ENCODE measurements around the gene YBX1. TPM values are rescaled to one million over a fixed set of nuclear protein-coding genes. Genes with fewer than 3 reads are reported as not detected.

The YBX1 gene
- total RNA-seq, 4 donors from 2014 or later, result 861 to 1,251 (median 1,022) TPM

GRCh38 chr1:42682739-42683531, 717 bp downstream of the YBX1 start:
- intact Hi-C loops (cut with DNase I; ENCODE audit: low total_unique reads), result loop anchor here (1.0 to 10.0 kb wide), 6 partner anchors 25 to 648 kb away; partner anchors contain the start of genes C1orf50, CCDC30, FOXJ3 and P3H1
- DNase-seq (peak; percentile 53 to 64), ATAC-seq (peak; percentile 32 to 59)
- in situ Hi-C loops (cut with MboI; ENCODE audit: low sequenced_read_pairs in 4 of 4), result loop anchor here in 1 of 4 donors (10.0 kb wide), 1 partner anchor 82 kb away; the partner anchor contains the start of genes C1orf50 and P3H1
- peak overlapping the region; percentile 72 to 92 (median 86) for H3K4me3 ChIP-seq
- no peaks in the 10 kb centered on the region for H3K27me3 ChIP-seq
- H3K9me3 ChIP-seq, result no peaks in the 10 kb centered on the region
- peaks cover 0 to 6% of the 10 kb centered on the region in 2 donors for H3K36me3 ChIP-seq
- H3K27ac ChIP-seq, result peak overlapping the region; percentile 97 to 98 (median 98)
- H3K4me1 ChIP-seq, result peaks cover 51 to 53% of the 10 kb centered on the region in 2 donors
- TF ChIP-seq POLR2A (IDR thresholded peaks at IDR 0.05) (peak; percentile 52 to 59), CTCF (IDR thresholded peaks at IDR 0.05 in 4 of 5, conservative IDR thresholded peaks at IDR 0.05 in 1 of 5) (no peak)

GRCh38 chr1:42684139-42684538, 1.9 kb downstream of the YBX1 start:
- no peak for ATAC-seq
- TF ChIP-seq POLR2A (IDR thresholded peaks at IDR 0.05) (no peak), CTCF (IDR thresholded peaks at IDR 0.05 in 4 of 5, conservative IDR thresholded peaks at IDR 0.05 in 1 of 5) (no peak)
- intact Hi-C loops (cut with DNase I; ENCODE audit: low total_unique reads), result loop anchor here (5.0 to 10.0 kb wide), 4 partner anchors 83 to 649 kb away; partner anchors contain the start of genes C1orf50, CCDC30, P3H1 and ZNF691

DNA sequence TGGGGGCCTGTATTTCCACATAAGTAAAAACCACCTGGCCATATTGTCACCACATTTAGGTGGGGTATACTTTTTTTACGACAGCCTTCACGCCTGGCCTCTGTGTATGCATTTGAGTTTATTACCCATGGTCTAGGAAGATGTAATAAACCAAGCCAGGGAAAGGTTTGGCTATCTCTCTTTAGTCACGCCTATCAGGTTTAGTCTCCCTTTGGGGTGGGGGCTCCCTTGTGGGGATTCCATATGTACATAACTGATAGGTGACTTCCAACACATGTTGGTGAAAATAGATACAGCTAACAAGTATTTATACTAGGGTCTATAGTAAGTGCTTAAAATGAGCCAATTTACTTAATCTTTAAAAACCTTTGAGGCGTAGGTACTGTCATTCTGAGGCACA, 4.2 kb downstream of the YBX1 start:
- TF ChIP-seq POLR2A (IDR thresholded peaks at IDR 0.05) (no peak), CTCF (IDR thresholded peaks at IDR 0.05 in 4 of 5, conservative IDR thresholded peaks at IDR 0.05 in 1 of 5) (no peak)
- Histone ChIP-seq H3K36me3 (peaks cover 0 to 6% of the 10 kb centered on the region in 2 donors), H3K9me3 (no peaks in the 10 kb centered on the region), H3K4me3 (no peak overlapping the region), H3K4me1 (peaks cover 69 to 76% of the 10 kb centered on the region in 2 donors), H3K27ac (no peak overlapping the region), H3K27me3 (no peaks in the 10 kb centered on the region)
- ATAC-seq (no peak), DNase-seq (no peak)
- in situ Hi-C loops (cut with MboI; ENCODE audit: low sequenced_read_pairs in 4 of 4) (loop anchor here in 1 of 4 donors (10.0 kb wide), 1 partner anchor 78 kb away; the partner anchor contains the start of genes C1orf50 and P3H1), intact Hi-C loops (cut with DNase I; ENCODE audit: low total_unique reads) (loop anchor here (10.0 kb wide), 3 partner anchors 158 to 652 kb away; partner anchors contain the start of genes CCDC30 and ZNF691)

More at GRCh38 chr1:42684139-42684538, 1.9 kb downstream of the YBX1 start:
- Histone ChIP-seq H3K4me3 (peak overlapping the region; percentile 64 to 92 (median 79)), H3K27me3 (no peaks in the 10 kb centered on the region), H3K27ac (peak overlapping the region in 3 of 4 donors; percentile 97 to 98 (median 97)), H3K9me3 (no peaks in the 10 kb centered on the region), H3K4me1 (peaks cover 62 to 65% of the 10 kb centered on the region in 2 donors), H3K36me3 (peaks cover 0 to 6% of the 10 kb centered on the region in 2 donors)
- no peak for DNase-seq
- in situ Hi-C loops (cut with MboI; ENCODE audit: low sequenced_read_pairs in 4 of 4), result loop anchor here in 1 of 4 donors (10.0 kb wide), 1 partner anchor 81 kb away; the partner anchor contains the start of genes C1orf50 and P3H1

DNA sequence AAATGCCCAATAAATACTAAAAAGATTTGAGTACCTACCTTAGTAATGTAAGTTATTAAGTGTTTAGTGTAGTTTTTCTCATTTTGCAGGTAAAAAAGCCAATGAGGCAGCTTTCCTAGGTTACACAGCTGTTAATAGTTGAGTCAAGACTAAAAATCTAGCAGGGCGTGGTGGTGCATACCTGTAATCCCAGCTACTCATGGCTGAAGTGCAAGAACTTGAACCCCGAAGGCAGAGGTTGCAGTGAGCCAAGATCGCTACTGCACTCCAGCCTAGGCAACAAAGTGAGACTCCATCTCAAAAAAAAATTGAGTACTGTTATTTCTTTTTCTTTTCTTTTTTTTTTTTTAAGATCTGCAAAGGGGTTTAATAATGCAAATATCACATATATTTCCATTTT, 7.7 kb downstream of the YBX1 start:
- ATAC-seq (no peak), DNase-seq (no peak)
- no peaks in the 10 kb centered on the region for H3K36me3 ChIP-seq
- peaks cover 66 to 78% of the 10 kb centered on the region in 2 donors for H3K4me1 ChIP-seq
- H3K9me3 ChIP-seq, result no peaks in the 10 kb centered on the region
- no peak for TF ChIP-seq CTCF (IDR thresholded peaks at IDR 0.05 in 4 of 5, conservative IDR thresholded peaks at IDR 0.05 in 1 of 5)
- TF ChIP-seq POLR2A (IDR thresholded peaks at IDR 0.05), result no peak
- no peak overlapping the region for H3K27ac ChIP-seq
- intact Hi-C loops (cut with DNase I; ENCODE audit: low total_unique reads) (loop anchor here (10.0 kb wide), 3 partner anchors 155 to 655 kb away; partner anchors contain the start of genes CCDC30 and ZNF691), in situ Hi-C loops (cut with MboI; ENCODE audit: low sequenced_read_pairs in 4 of 4) (loop anchor here in 1 of 4 donors (10.0 kb wide), 1 partner anchor 75 kb away; the partner anchor contains the start of genes C1orf50 and P3H1)
- no peak overlapping the region for H3K4me3 ChIP-seq
- H3K27me3 ChIP-seq, result no peaks in the 10 kb centered on the region
